KMS-11 (cell line): ENCODE measurements around the gene PTPRK.

Source experiments
- H2AFZ ChIP-seq: fragments of 200-600 bp; sonication (generic); 2 replicates; pipeline ENCODE4 v1.6.1; 2016; ENCODE audit warnings: antibody characterized with exemption, mixed run types, low read depth
- H3K27ac ChIP-seq: fragments of 200-600 bp; sonication (generic); 2 replicates; pipeline ENCODE4 v1.6.1; 2016; ENCODE audit warnings: mild to moderate bottlenecking, mixed run types
- H3K27me3 ChIP-seq: fragments of 200-600 bp; sonication (generic); 2 replicates; pipeline ENCODE4 v1.6.1; 2017; ENCODE audit warnings: mild to moderate bottlenecking, low read depth, mixed run types, moderate library complexity; ENCODE audit not compliant: insufficient read depth
- H3K36me3 ChIP-seq: fragments of 200-600 bp; sonication (generic); 2 replicates; pipeline ENCODE4 v1.6.1; 2017; ENCODE audit warnings: mild to moderate bottlenecking, mixed run types; ENCODE audit not compliant: insufficient read depth
- H3K4me1 ChIP-seq: fragments of 200-600 bp; sonication (generic); 2 replicates; pipeline ENCODE4 v1.6.1; 2016; ENCODE audit warnings: mild to moderate bottlenecking, low read depth, mixed run types; ENCODE audit not compliant: poor library complexity, severe bottlenecking
- H3K4me2 ChIP-seq: fragments of 200-600 bp; sonication (generic); 2 replicates; pipeline ENCODE4 v1.7.0; 2016; ENCODE audit warnings: mild to moderate bottlenecking, mixed run types
- H3K4me3 ChIP-seq: fragments of 200-600 bp; sonication (generic); IDR thresholded peaks from 2 replicates; pipeline ENCODE4 v1.6.1; 2017; ENCODE audit warnings: low read depth, low read length, mixed read lengths; ENCODE audit not compliant: insufficient read depth
- H3K79me2 ChIP-seq: fragments of 200-600 bp; sonication (generic); 2 replicates; pipeline ENCODE4 v1.6.1; 2016; ENCODE audit warnings: low read depth, mixed run types; ENCODE audit not compliant: insufficient read depth
- H3K9ac ChIP-seq: fragments of 200-600 bp; sonication (generic); 2 replicates; pipeline ENCODE4 v1.6.1; 2016; ENCODE audit warnings: mild to moderate bottlenecking, mixed run types
- H4K20me1 ChIP-seq: fragments of 200-600 bp; sonication (generic); 2 replicates; pipeline ENCODE4 v1.6.1; 2016; ENCODE audit warnings: mild to moderate bottlenecking, mixed run types; ENCODE audit not compliant: insufficient read depth
- TF ChIP-seq, protein P1 (sequence below): fragments of 200-600 bp; sonication (generic); conservative IDR thresholded peaks from 2 replicates; pipeline ENCODE4 v1.6.1; 2017; ENCODE audit warnings: low read depth, mild to moderate bottlenecking, antibody characterized with exemption, low read length, moderate library complexity, mixed read lengths

The PTPRK gene

DNA sequence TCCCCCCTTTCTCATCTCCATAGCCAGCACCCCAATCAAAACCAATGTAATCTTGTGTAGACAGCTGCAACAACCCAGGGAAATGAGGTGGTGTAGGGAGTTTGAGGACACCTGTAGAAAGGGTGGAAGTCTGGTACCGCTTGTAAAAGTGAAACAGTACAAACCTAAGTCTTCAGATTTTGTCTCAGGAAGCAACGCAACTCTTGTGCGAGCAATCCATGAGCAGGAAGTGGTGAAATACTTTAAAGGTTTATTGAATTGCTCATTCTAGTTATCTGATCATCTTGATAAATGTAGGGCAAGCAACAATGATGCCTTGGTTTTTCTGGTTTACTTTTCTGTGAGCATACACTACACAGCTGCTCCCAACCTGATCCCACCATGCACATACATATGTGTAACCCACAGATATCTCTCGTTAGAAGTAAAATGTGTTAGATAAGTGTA lies 548.4 kb downstream of the PTPRK start:
- Histone ChIP-seq H2AFZ (no peak overlapping the region), H3K4me1 (no peaks in the 10 kb centered on the region), H3K9ac (no peak overlapping the region), H4K20me1 (no peaks in the 10 kb centered on the region), H3K36me3 (no peaks in the 10 kb centered on the region), H3K4me2 (no peak overlapping the region), H3K27me3 (no peaks in the 10 kb centered on the region), H3K27ac (no peak overlapping the region), H3K79me2 (no peaks in the 10 kb centered on the region), H3K4me3 (no peak overlapping the region)
- TF ChIP-seq, protein P1, sequence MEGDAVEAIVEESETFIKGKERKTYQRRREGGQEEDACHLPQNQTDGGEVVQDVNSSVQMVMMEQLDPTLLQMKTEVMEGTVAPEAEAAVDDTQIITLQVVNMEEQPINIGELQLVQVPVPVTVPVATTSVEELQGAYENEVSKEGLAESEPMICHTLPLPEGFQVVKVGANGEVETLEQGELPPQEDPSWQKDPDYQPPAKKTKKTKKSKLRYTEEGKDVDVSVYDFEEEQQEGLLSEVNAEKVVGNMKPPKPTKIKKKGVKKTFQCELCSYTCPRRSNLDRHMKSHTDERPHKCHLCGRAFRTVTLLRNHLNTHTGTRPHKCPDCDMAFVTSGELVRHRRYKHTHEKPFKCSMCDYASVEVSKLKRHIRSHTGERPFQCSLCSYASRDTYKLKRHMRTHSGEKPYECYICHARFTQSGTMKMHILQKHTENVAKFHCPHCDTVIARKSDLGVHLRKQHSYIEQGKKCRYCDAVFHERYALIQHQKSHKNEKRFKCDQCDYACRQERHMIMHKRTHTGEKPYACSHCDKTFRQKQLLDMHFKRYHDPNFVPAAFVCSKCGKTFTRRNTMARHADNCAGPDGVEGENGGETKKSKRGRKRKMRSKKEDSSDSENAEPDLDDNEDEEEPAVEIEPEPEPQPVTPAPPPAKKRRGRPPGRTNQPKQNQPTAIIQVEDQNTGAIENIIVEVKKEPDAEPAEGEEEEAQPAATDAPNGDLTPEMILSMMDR, result no peak

DNA sequence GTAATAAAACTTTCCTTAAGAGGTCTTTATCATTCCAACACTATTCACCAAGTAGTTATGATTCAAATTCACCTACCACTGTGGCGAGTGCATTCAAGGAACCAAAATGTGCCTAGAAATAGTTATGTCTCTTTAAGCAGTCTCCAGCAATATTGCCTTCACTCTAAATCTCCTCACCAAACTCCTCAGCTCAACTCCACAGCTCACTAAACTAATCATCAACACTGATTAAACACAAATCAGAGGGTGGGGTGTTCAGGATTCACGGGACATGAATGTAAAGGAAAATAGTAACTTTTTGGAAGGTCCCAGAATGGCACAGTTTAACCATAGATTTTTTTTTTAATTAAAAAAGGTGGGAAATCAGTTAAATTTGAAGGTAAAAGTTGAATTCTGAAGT lies 549.0 kb downstream of the PTPRK start:
- Histone ChIP-seq H3K36me3 (no peaks in the 10 kb centered on the region), H3K9ac (no peak overlapping the region), H2AFZ (no peak overlapping the region), H4K20me1 (no peaks in the 10 kb centered on the region), H3K27ac (no peak overlapping the region), H3K4me2 (no peak overlapping the region), H3K27me3 (no peaks in the 10 kb centered on the region), H3K4me3 (no peak overlapping the region), H3K79me2 (no peaks in the 10 kb centered on the region), H3K4me1 (no peaks in the 10 kb centered on the region)
- TF ChIP-seq, protein P1, result no peak

DNA sequence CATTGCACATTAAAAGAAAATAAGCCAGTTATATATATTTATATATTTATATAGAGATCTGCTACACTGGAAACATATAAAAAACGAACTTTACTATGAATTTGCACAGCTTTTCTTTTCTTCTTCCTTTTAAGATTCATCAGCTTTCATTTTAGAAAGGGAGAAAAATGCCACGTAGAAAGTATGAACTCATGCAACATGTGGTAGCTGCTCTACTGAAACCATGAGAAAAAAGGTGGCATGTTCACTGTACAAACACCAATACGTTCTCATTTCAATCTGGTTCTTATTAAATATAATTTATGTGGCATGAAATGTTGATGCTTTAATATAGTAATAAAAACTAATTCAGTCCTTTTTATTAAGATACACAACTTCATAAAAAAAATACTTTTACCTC lies 550.7 kb downstream of the PTPRK start:
- H3K4me3 ChIP-seq, result no peak overlapping the region
- H2AFZ ChIP-seq, result no peak overlapping the region
- no peaks in the 10 kb centered on the region for H3K27me3 ChIP-seq
- H3K4me1 ChIP-seq, result no peaks in the 10 kb centered on the region
- H3K27ac ChIP-seq, result no peak overlapping the region
- no peak overlapping the region for H3K4me2 ChIP-seq
- no peak overlapping the region for H3K9ac ChIP-seq
- no peaks in the 10 kb centered on the region for H4K20me1 ChIP-seq
- H3K36me3 ChIP-seq, result no peaks in the 10 kb centered on the region
- H3K79me2 ChIP-seq, result no peaks in the 10 kb centered on the region
- TF ChIP-seq, protein P1, result no peak

DNA sequence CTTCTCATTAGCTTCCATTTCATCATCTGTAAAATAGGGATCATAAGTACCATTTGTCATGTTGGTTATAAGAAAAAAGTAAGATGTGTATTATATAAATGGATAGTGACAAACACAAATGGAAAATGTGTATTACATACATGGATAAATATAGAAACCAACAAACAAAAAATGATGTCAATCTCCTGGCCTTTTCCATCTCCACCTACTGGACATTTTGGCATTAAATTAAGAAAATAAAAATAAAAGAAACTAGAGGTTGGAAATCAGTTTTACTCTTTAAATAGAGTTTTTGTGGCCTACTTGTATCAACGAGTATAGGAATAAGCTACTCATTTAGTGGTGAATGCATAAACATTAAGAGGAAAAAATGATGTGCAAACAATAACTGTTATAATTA lies 552.0 kb downstream of the PTPRK start:
- Histone ChIP-seq H3K4me1 (no peaks in the 10 kb centered on the region), H3K9ac (no peak overlapping the region), H4K20me1 (no peaks in the 10 kb centered on the region), H3K27ac (no peak overlapping the region), H3K36me3 (no peaks in the 10 kb centered on the region), H3K4me2 (no peak overlapping the region), H3K27me3 (no peaks in the 10 kb centered on the region), H3K4me3 (no peak overlapping the region), H2AFZ (no peak overlapping the region), H3K79me2 (no peaks in the 10 kb centered on the region)
- TF ChIP-seq, protein P1, result no peak

DNA sequence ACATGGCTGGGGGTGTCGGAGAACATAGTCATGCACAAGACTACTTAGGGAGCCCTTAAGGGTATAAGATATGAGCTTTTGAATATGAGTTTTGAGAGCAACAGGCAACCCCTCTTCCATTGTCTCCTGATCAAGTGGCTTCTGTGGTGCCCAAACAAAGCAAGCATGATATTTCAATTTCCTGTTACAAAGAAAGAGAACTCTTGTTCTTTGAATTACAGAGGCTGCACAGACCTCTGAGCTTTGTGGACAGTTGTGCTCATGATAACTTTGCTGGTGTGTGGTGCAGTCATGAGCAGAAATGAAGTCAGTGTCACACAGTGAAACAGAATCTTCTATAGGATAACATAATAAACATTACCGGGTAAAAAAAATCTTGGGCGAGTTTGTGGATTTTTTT lies 552.7 kb downstream of the PTPRK start:
- Histone ChIP-seq H4K20me1 (no peaks in the 10 kb centered on the region), H3K4me2 (no peak overlapping the region), H3K79me2 (no peaks in the 10 kb centered on the region), H2AFZ (no peak overlapping the region), H3K27ac (no peak overlapping the region), H3K27me3 (no peaks in the 10 kb centered on the region), H3K4me1 (no peaks in the 10 kb centered on the region), H3K4me3 (no peak overlapping the region), H3K9ac (no peak overlapping the region), H3K36me3 (no peaks in the 10 kb centered on the region)
- TF ChIP-seq, protein P1, result no peak
